HepG2 (cell line): ENCODE results near the gene ELOVL6. TPM values are rescaled to one million over a fixed set of nuclear protein-coding genes. Genes with fewer than 3 reads are reported as not detected.
A peak's percentile ranks its signal among the peaks of the same experiment; 100 is the strongest.

Experiments used
- BHLHE40 ChIP-seq: IDR thresholded peaks from 2 replicates; pipeline ENCODE4 v1.6.1; 2011; ENCODE audit warnings: low read length, improper control_type of control experiment
- BRD4 ChIP-seq: sonication (generic); formaldehyde crosslinking; IDR thresholded peaks from 2 replicates; pipeline ENCODE4 v1.4.0; 2020; ENCODE audit warnings: missing genetic modification reagents
- DR1 ChIP-seq: sonication (generic); formaldehyde crosslinking; IDR thresholded peaks from 2 replicates; pipeline ENCODE4 v1.8.0; 2021; ENCODE audit warnings: mild to moderate bottlenecking, missing genetic modification reagents, inconsistent platforms
- ELF4 ChIP-seq: sonication (generic); formaldehyde crosslinking; IDR thresholded peaks from 2 replicates; pipeline ENCODE4 v1.5.0; 2020; ENCODE audit warnings: missing genetic modification reagents, mild to moderate bottlenecking, moderate library complexity, borderline replicate concordance
- GTF2F1 ChIP-seq: fragments of 150-350 bp; IDR thresholded peaks from 2 replicates; pipeline ENCODE4 v1.6.1; 2014; ENCODE audit warnings: low read length
- GZF1 ChIP-seq: sonication (generic); formaldehyde crosslinking; IDR thresholded peaks from 2 replicates; pipeline ENCODE4 v1.5.1; 2020; ENCODE audit warnings: mild to moderate bottlenecking, missing genetic modification reagents
- IKZF1 ChIP-seq: fragments of 450-650 bp; IDR thresholded peaks from 2 replicates; pipeline ENCODE4 v1.7.1; 2016
- STAT5B ChIP-seq: sonication (generic); formaldehyde crosslinking; IDR thresholded peaks from 2 replicates; pipeline ENCODE4 v1.4.0; 2020; ENCODE audit warnings: missing genetic modification reagents
- ZKSCAN5 ChIP-seq: sonication (generic); formaldehyde crosslinking; IDR thresholded peaks from 2 replicates; pipeline ENCODE4 v1.5.1; 2020; ENCODE audit warnings: mild to moderate bottlenecking, missing genetic modification reagents
- ZNF251 ChIP-seq: sonication (generic); formaldehyde crosslinking; IDR thresholded peaks from 2 replicates; pipeline ENCODE4 v1.9.0; 2021; ENCODE audit warnings: mild to moderate bottlenecking, missing genetic modification reagents
- ZNF256 ChIP-seq: sonication (generic); formaldehyde crosslinking; conservative IDR thresholded peaks from 2 replicates; pipeline ENCODE4 v1.4.0; 2020; ENCODE audit warnings: missing genetic modification reagents
- ZNF749 ChIP-seq: sonication (generic); formaldehyde crosslinking; IDR thresholded peaks from 2 replicates; pipeline ENCODE4 v1.8.0; 2022; ENCODE audit warnings: mild to moderate bottlenecking, missing genetic modification reagents, moderate library complexity, borderline replicate concordance
- ZNF788 ChIP-seq: sonication (generic); formaldehyde crosslinking; IDR thresholded peaks from 2 replicates; pipeline ENCODE4 v1.5.0; 2020; ENCODE audit warnings: mild to moderate bottlenecking, missing genetic modification reagents, borderline replicate concordance
- ZNF792 ChIP-seq: IDR thresholded peaks from 2 replicates; pipeline ENCODE4 v1.6.1; 2016
- polyA plus RNA-seq, 8 experiments: library from polyadenylated mRNA; depleted of rRNA in 3 of 8; stranded (reverse) in 7 of 8; unstranded in 1 of 8; fragments of >200 nt; fragmentation: Illumina TruSeq in 4 of 8; extraction: Trizol in 4 of 8; gene quantifications; 2 replicates each; pipeline versions ENCODE4 v1.2.1 to v1.2.3, GENCODE V29; 2011 to 2016; ENCODE audit warnings: low read depth in 4 of 8, missing spikeins in 1 of 8, mixed read lengths in 1 of 8; ENCODE audit not compliant: insufficient read depth in 1 of 8
- total RNA-seq, 5 experiments: library from RNA; depleted of rRNA; stranded (reverse); fragments of >200 nt; fragmentation: Illumina TruSeq; extraction: Trizol; gene quantifications; 2 replicates each; pipeline ENCODE4 v1.2.3, GENCODE V29; 2016; ENCODE audit warnings: low read depth in 1 of 5
- TF ChIP-seq, protein P1 (sequence below): IDR thresholded peaks from 2 replicates; pipeline ENCODE4 v1.6.1; 2016; ENCODE audit warnings: control low read depth
- TF ChIP-seq, protein P2 (sequence below): sonication (generic); formaldehyde crosslinking; IDR thresholded peaks from 2 replicates; pipeline ENCODE4 v1.8.0; 2022; ENCODE audit warnings: missing genetic modification reagents, mild to moderate bottlenecking, borderline replicate concordance
- TF ChIP-seq, protein P3 (sequence below): sonication (generic); formaldehyde crosslinking; IDR thresholded peaks from 2 replicates; pipeline ENCODE4 v1.8.0; 2022; ENCODE audit warnings: missing genetic modification reagents, mild to moderate bottlenecking, moderate library complexity, borderline replicate concordance
- TF ChIP-seq, protein P4 (sequence below): sonication (generic); formaldehyde crosslinking; IDR thresholded peaks from 2 replicates; pipeline ENCODE4 v1.4.0; 2020; ENCODE audit warnings: mild to moderate bottlenecking, missing genetic modification reagents
- TF ChIP-seq, protein P5 (sequence below): sonication (generic); formaldehyde crosslinking; IDR thresholded peaks from 2 replicates; pipeline ENCODE4 v1.4.0; 2020; ENCODE audit warnings: missing genetic modification reagents, low read depth, mild to moderate bottlenecking, borderline replicate concordance
- TF ChIP-seq, protein P6 (sequence below): sonication (generic); formaldehyde crosslinking; IDR thresholded peaks from 2 replicates; pipeline ENCODE4 v1.4.0; 2020; ENCODE audit warnings: mild to moderate bottlenecking, missing genetic modification reagents
- TF ChIP-seq, protein P7 (sequence below): IDR thresholded peaks from 2 replicates; pipeline ENCODE4 v1.6.1; 2016; ENCODE audit warnings: mild to moderate bottlenecking, missing biosample characterization, missing genetic modification reagents
- TF ChIP-seq, protein P8 (sequence below): sonication (generic); formaldehyde crosslinking; IDR thresholded peaks from 2 replicates; pipeline ENCODE4 v1.8.0; 2022; ENCODE audit warnings: mild to moderate bottlenecking, missing genetic modification reagents; ENCODE audit not compliant: insufficient replicate concordance

Gene ELOVL6
- total and polyA plus RNA-seq, 2 of the 13 experiments (the other 11 are each of a cell fraction or from before 2014, with no cell fraction given), result 14.1 to 23.2 TPM

DNA sequence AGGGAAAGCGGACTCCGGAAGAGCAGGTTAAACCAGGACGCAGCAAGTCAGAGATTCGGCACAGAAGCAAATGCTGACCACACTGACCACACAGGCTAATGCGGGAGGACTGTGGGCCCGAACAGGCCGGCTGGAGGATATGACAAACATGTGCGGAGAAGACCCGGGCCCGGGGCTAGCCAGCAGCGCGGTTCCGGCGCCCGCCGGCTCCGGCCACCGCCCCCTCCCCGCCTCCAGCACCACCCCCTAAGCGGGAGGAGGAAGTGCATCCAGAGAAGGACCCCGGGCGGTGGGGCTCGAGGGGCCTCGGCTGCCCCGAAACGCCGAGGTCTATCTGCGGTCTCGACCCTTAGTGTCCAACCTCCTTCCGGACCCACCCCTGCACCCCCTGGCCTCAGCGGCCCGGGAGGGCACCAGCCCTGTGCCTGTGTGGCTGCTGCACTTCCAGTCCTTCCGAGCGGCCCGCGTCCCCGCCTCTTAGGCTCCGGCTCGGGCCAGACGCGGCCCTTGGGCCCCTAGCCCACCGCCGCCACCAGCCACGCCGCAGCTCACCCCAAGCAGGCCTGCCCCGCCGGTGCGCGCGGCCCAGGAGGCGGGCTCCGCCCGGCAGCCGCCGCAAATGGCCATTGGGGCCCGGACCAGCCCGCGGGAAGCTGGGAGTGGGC, 2.1 kb downstream of the ELOVL6 start (continued):
- TF ChIP-seq ZKSCAN5, result no peak
- TF ChIP-seq, protein P1, sequence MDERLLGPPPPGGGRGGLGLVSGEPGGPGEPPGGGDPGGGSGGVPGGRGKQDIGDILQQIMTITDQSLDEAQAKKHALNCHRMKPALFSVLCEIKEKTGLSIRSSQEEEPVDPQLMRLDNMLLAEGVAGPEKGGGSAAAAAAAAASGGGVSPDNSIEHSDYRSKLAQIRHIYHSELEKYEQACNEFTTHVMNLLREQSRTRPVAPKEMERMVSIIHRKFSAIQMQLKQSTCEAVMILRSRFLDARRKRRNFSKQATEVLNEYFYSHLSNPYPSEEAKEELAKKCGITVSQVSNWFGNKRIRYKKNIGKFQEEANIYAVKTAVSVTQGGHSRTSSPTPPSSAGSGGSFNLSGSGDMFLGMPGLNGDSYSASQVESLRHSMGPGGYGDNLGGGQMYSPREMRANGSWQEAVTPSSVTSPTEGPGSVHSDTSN (CRISPR knock-in tag), result no peak
- TF ChIP-seq, protein P2, sequence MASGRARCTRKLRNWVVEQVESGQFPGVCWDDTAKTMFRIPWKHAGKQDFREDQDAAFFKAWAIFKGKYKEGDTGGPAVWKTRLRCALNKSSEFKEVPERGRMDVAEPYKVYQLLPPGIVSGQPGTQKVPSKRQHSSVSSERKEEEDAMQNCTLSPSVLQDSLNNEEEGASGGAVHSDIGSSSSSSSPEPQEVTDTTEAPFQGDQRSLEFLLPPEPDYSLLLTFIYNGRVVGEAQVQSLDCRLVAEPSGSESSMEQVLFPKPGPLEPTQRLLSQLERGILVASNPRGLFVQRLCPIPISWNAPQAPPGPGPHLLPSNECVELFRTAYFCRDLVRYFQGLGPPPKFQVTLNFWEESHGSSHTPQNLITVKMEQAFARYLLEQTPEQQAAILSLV (CRISPR knock-in tag), result no peak; the same call in 1 of the 2 replicates
- no peak for TF ChIP-seq IKZF1
- TF ChIP-seq DR1 (CRISPR knock-in tag), result no peak
- no peak for TF ChIP-seq ZNF749 (CRISPR knock-in tag)
- TF ChIP-seq GZF1, result no peak
- no peak; the same call in 1 of the 2 replicates for TF ChIP-seq ELF4 (CRISPR knock-in tag)
- TF ChIP-seq STAT5B (CRISPR knock-in tag), result no peak
- TF ChIP-seq, protein P3, sequence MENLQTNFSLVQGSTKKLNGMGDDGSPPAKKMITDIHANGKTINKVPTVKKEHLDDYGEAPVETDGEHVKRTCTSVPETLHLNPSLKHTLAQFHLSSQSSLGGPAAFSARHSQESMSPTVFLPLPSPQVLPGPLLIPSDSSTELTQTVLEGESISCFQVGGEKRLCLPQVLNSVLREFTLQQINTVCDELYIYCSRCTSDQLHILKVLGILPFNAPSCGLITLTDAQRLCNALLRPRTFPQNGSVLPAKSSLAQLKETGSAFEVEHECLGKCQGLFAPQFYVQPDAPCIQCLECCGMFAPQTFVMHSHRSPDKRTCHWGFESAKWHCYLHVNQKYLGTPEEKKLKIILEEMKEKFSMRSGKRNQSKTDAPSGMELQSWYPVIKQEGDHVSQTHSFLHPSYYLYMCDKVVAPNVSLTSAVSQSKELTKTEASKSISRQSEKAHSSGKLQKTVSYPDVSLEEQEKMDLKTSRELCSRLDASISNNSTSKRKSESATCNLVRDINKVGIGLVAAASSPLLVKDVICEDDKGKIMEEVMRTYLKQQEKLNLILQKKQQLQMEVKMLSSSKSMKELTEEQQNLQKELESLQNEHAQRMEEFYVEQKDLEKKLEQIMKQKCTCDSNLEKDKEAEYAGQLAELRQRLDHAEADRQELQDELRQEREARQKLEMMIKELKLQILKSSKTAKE, result no peak
- no peak for TF ChIP-seq ZNF256
- no peak for TF ChIP-seq ZNF251 (CRISPR knock-in tag)
- TF ChIP-seq, protein P4, sequence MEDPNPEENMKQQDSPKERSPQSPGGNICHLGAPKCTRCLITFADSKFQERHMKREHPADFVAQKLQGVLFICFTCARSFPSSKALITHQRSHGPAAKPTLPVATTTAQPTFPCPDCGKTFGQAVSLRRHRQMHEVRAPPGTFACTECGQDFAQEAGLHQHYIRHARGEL (CRISPR knock-in tag), result no peak
- TF ChIP-seq, protein P5, sequence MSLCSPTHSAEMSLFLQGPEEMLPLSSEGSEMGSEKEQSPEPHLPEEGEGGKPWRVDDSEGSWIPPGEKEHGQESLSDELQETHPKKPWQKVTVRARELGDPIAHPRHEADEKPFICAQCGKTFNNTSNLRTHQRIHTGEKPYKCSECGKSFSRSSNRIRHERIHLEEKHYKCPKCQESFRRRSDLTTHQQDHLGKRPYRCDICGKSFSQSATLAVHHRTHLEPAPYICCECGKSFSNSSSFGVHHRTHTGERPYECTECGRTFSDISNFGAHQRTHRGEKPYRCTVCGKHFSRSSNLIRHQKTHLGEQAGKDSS (CRISPR knock-in tag), result 0 out of 2 replicates have a peak, but pooled peaks have one; percentile 12
- TF ChIP-seq, protein P6, sequence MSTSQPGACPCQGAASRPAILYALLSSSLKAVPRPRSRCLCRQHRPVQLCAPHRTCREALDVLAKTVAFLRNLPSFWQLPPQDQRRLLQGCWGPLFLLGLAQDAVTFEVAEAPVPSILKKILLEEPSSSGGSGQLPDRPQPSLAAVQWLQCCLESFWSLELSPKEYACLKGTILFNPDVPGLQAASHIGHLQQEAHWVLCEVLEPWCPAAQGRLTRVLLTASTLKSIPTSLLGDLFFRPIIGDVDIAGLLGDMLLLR (CRISPR knock-in tag), result peak; percentile 61
- TF ChIP-seq BHLHE40, result no peak
- TF ChIP-seq ZNF792 (CRISPR knock-in tag), result no peak
- TF ChIP-seq ZNF788 (CRISPR knock-in tag), result no peak
- TF ChIP-seq, protein P7, sequence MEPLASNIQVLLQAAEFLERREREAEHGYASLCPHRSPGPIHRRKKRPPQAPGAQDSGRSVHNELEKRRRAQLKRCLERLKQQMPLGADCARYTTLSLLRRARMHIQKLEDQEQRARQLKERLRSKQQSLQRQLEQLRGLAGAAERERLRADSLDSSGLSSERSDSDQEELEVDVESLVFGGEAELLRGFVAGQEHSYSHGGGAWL (CRISPR knock-in tag), result no peak; the same call in 1 of the 2 replicates
- TF ChIP-seq GTF2F1, result no peak
- TF ChIP-seq BRD4 (CRISPR knock-in tag), result no peak
- TF ChIP-seq, protein P8, sequence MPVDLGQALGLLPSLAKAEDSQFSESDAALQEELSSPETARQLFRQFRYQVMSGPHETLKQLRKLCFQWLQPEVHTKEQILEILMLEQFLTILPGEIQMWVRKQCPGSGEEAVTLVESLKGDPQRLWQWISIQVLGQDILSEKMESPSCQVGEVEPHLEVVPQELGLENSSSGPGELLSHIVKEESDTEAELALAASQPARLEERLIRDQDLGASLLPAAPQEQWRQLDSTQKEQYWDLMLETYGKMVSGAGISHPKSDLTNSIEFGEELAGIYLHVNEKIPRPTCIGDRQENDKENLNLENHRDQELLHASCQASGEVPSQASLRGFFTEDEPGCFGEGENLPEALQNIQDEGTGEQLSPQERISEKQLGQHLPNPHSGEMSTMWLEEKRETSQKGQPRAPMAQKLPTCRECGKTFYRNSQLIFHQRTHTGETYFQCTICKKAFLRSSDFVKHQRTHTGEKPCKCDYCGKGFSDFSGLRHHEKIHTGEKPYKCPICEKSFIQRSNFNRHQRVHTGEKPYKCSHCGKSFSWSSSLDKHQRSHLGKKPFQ (CRISPR knock-in tag), result no peak
